ENCODE measurements around the gene SSBP2. TPM values are rescaled to one million over a fixed set of nuclear protein-coding genes. Genes with fewer than 3 reads are reported as not detected.

Gene SSBP2
- total RNA-seq, 2 donors from 2014 or later, result 10.0 to 20.9 TPM

DNA sequence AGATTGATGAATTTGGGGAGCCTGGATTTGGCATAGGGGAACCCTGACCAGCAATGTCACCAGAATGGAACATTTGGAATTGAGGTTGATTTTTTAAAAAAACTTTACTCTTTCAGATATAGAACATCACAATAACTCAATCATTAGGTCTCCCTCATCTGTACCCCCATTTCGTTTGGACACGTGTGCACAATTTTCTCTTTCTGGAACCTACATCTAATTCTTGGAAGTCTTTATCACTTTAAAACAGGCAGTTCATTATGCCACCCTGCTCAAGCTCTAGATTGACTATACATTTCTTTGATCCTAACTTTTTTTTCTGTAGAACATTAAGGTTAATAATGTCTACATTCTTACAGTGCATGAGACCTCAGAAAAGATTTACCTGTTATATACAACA is 3.7 kb upstream of the SSBP2 start:
- peaks cover 0 to 8% of the 10 kb centered on the region in 2 donors for H3K36me3 Mint-ChIP-seq
- peaks cover 0 to 3% of the 10 kb centered on the region in 2 donors for H3K9me3 Mint-ChIP-seq
- ATAC-seq (no peak), DNase-seq (ENCODE audit: low spot score in 2 of 2) (no peak)
- H3K27ac Mint-ChIP-seq, result no peak overlapping the region

DNA sequence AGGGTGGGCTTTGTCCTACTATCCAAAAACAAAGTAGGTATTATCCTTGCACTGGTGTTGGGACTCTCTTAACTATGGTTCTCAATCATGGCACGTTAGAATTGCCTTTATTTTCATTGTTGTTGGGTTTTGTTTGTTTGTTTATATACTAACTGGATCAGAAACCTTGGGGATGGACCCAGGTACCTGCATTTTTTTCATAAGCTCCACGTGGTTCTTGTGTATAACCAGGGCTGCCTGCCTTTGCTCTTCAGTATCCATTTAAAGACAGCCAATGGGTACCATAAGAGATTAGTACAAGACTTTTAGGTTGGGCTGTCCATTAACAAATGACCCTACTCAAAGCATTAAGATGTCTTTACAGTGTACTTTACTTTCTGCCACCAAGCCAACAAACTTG is 2.5 kb upstream of the SSBP2 start:
- no peaks in the 10 kb centered on the region for H3K9me3 Mint-ChIP-seq
- peaks cover 0 to 10% of the 10 kb centered on the region in 2 donors for H3K36me3 Mint-ChIP-seq
- no peak for DNase-seq (ENCODE audit: low spot score in 2 of 2)
- no peak for ATAC-seq
- no peak overlapping the region for H3K27ac Mint-ChIP-seq

DNA sequence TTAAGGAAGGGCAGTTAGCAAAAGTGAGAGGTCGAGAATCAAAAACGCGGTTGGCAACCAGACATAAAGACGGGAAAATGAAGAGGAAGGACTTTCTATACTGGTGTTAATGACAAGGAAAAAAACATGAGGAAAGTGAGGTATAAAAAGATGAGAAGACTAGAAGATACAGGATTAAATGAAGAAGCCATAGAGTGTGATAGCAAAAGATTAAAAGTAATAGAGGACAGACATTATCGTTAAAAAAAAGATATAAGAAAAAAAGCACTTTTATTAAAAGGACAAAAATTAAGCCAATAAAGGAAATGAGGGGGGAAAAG is 1.7 kb upstream of the SSBP2 start:
- H3K9me3 Mint-ChIP-seq, result no peaks in the 10 kb centered on the region
- ATAC-seq (no peak), DNase-seq (ENCODE audit: low spot score in 2 of 2) (no peak)
- no peak overlapping the region for H3K27ac Mint-ChIP-seq
- peaks cover 0 to 10% of the 10 kb centered on the region in 2 donors for H3K36me3 Mint-ChIP-seq

DNA sequence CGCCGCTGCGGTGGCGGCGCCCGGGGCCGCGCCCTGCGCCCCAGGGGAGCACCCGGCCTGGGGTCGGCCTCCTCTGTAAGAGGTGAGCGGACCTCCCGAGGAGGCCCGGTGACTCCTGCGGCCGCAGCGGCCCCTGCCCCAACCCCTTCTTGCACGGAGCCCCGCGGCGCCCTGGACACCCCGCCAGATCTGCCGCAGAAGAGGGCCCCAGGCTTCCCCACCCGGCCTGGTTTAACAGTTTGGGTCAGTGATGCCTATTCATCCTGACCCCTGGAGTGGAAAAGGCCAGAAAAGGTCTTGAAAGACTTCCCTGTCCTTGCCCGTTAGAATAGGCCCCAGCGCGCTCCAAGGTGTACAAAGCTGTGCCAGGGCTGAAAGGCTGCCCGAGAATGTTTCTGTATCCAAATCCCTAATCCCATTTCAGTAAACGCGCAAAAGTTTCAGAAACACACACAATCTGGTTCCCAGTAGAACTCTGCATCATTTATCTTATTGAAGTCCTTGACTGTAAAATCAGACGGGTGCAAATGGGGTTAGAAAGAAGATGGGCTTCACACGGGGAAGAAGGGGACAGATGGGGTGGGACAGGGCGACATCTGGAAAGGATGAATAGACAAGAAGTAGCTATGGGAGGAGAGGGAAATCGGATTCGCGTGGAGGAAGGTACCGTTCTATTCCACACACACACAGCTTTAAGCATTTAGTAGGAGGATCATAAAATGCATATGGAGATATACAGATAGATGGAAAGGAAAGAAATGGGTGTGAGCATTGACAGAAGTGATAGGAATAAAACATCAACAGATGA is 1.1 kb upstream of the SSBP2 start:
- Mint-ChIP-seq H3K9me3 (no peaks in the 10 kb centered on the region), H3K27ac (peak overlapping the region in 1 of 2 donors; percentile 90), H3K36me3 (peaks cover 0 to 10% of the 10 kb centered on the region in 2 donors)
- ATAC-seq, result no peak
- peak in 1 of 2 donors; percentile 12 for DNase-seq (ENCODE audit: low spot score in 2 of 2)

DNA sequence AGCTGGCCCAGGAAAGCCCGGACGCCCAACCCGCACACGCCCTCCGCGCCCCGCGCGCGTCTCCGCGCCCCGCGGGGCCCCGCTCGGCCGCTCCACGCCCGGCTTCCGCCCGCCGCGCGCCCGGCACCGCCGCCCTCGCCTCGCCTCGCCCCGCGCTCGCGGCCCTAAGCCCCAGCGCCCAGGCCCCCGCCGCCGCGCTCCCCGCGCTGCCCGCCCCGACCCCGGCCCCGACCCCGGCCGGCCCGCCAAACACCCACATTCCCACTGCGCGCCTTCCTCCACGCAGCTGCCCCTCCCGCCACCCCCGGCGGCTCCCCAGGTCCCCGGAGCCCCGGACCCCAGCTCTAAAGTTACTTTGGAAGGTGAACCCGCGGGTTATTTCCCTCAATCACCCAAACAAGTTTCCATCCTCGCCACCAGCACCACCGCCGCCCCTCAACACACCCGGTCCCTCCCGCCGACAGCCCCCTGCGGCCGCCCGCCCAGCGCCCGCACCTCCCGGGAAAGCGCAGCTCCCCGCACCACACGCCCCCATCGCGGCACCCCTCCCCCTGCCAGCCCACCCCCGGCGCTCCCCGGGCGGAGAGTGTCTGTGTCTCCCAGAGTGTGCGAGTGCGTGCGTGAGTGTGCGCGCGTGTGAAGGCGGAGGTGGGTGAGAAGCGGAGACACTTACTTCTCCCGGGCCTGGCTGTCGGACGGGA is 439 bp downstream of the SSBP2 start:
- peak in 1 of 2 donors; percentile 14 for DNase-seq (ENCODE audit: low spot score in 2 of 2)
- no peaks in the 10 kb centered on the region for H3K9me3 Mint-ChIP-seq
- ATAC-seq, result peak in 1 of 2 donors; percentile 12
- H3K27ac Mint-ChIP-seq, result peak overlapping the region; percentile 90 to 92
- H3K36me3 Mint-ChIP-seq, result peaks cover 0 to 10% of the 10 kb centered on the region in 2 donors

DNA sequence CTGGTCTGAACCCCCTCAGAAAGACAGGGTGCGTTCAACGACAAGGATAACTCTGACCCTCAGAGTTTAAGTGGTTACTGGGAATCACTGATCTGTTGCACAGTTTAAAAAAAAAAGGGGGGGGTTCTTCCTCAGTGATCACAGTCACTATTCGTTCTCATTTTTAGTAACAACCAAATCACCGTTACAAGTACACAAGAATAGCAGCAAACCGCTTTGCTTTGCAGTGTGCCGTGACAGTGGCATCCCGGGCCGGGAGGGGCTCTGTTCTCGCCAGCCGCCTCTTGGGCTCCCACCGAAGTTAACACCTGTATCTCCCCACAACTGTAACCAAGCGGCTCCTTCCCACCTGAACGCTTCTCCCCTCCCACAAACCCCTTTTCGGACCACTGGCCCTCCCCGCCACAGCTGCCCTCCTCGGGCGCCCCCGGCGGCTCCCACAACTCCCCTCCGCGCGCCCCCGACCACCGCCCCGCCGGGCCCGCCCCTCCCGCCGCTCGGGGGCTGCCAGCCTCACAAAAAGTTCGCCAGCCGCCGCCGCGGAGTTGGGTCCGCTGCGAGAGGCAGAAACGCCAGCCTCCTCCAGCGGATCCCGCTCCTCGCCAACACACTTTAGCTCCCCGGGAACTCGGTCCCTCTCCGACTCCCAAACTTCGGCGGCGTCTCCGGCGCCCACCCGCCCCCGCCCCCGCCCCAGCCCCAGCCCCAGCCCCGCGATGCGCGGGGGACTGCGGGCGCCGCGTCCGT is 1.2 kb downstream of the SSBP2 start:
- H3K36me3 Mint-ChIP-seq, result peaks cover 0 to 10% of the 10 kb centered on the region in 2 donors
- H3K9me3 Mint-ChIP-seq, result no peaks in the 10 kb centered on the region
- DNase-seq (ENCODE audit: low spot score in 2 of 2), result peak in 1 of 2 donors; percentile 52
- peak overlapping the region; percentile 87 to 95 for H3K27ac Mint-ChIP-seq
- ATAC-seq, result peak; percentile 8 to 18

DNA sequence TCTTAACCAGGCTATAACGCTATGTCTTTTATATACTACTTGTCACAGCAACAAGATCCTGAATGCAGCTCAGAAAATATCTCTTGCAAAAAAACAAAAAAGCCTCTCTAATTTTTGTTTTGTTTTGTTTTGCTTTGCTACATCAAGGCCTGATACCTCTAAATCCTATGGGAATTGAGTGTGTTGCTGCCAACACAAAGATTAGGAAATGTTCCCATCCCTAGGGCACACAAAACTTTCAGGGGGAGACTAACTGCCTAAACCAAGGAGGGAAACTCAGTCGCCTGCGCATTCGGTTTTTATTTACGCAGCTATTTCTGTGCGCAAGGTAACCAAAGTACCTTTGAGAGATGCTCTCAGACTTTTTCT is 1.7 kb downstream of the SSBP2 start:
- Mint-ChIP-seq H3K27ac (peak overlapping the region in 1 of 2 donors; percentile 87), H3K36me3 (peaks cover 0 to 10% of the 10 kb centered on the region in 2 donors), H3K9me3 (no peaks in the 10 kb centered on the region)
- ATAC-seq, result no peak
- DNase-seq (ENCODE audit: low spot score in 2 of 2), result no peak

DNA sequence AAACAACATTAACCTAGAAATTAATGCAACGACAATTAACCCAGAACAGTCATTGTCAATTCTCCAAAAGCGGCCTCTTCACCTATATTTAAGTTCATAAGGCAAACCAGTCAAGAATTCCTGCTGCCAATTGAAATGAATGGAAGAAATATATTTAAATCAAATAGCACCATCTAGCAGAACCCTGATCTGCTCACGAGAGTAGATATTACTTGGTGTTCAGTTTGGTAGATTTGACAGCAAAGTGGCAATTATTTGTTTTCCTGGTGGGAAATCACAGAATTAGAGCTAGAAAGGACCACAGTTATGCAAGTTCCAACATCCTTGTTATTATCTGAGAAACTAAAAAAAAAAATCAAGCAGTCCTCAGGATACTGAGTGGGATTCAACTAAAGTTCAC is 2.3 kb downstream of the SSBP2 start:
- Mint-ChIP-seq H3K9me3 (no peaks in the 10 kb centered on the region), H3K27ac (peak overlapping the region in 1 of 2 donors; percentile 87), H3K36me3 (peaks cover 0 to 10% of the 10 kb centered on the region in 2 donors)
- ATAC-seq (no peak), DNase-seq (ENCODE audit: low spot score in 2 of 2) (no peak)

DNA sequence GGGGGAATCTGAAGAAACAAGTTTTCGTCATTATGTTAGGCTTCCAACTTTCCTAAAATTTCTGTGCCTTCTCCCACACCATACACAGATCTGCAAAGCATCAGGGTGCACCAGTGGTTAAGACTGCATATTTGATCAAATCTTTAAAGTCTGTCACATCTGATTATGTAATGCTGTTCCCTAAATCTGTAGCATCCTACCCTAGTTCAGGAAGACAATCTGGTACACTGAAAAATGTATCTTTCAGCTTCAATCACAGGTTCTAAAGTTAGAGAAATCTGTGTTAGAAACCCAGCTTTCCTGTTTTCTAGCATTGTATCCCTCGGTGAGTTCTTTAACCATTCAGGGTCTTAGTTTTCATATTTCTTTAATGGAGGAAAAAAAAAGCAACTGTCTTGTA is 3.9 kb downstream of the SSBP2 start:
- ATAC-seq (no peak), DNase-seq (ENCODE audit: low spot score in 2 of 2) (no peak)
- H3K36me3 Mint-ChIP-seq, result peaks cover 0 to 7% of the 10 kb centered on the region in 2 donors
- H3K27ac Mint-ChIP-seq, result no peak overlapping the region
- H3K9me3 Mint-ChIP-seq, result no peaks in the 10 kb centered on the region

DNA sequence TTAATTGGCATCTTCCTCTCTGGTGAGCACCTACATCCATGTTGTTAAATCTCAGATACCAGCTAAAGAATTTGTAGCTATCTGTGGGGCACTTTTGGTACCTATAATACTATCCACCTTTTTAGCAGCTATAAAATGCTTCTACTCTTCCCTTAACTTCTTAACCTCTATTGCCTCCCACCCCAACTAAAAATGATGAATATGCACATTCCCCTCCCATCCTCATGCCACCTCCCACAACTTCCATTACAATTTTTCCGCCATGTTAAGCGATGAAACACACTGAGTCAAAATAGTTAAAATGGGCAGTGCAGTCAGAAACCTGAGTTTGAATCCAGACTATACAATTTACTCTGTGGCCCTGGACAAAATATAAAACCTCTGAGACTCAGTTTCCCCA is 10.1 kb downstream of the SSBP2 start:
- no peak for ATAC-seq
- peaks cover 0 to 6% of the 10 kb centered on the region in 2 donors for H3K36me3 Mint-ChIP-seq
- DNase-seq (ENCODE audit: low spot score in 2 of 2), result no peak

DNA sequence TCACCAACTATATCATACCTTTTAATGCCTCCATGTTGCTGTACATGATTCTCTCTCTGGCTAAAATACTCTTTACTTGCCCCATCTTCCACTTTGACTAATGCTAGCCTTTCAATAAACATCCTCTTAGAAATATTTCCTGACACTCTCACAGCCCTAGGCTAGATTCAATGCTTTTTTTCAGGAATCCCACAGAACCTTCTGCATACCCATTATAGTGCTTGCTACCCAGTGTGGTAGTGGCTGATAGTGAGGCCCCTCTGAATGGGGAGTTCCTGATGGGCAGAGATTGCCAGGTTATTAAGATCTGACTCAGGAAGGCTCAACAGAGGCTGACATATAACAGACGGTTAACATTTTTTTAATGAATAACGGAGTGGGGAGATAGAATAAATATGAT is 11.6 kb downstream of the SSBP2 start:
- H3K27ac Mint-ChIP-seq, result no peak overlapping the region
- no peak for DNase-seq (ENCODE audit: low spot score in 2 of 2)
- ATAC-seq, result no peak
- H3K36me3 Mint-ChIP-seq, result peaks cover 0 to 6% of the 10 kb centered on the region in 2 donors
- no peaks in the 10 kb centered on the region for H3K9me3 Mint-ChIP-seq

More for the DNA sequence above, 10.1 kb downstream of the SSBP2 start:
- no peak overlapping the region for H3K27ac Mint-ChIP-seq
- no peaks in the 10 kb centered on the region for H3K9me3 Mint-ChIP-seq

DNA sequence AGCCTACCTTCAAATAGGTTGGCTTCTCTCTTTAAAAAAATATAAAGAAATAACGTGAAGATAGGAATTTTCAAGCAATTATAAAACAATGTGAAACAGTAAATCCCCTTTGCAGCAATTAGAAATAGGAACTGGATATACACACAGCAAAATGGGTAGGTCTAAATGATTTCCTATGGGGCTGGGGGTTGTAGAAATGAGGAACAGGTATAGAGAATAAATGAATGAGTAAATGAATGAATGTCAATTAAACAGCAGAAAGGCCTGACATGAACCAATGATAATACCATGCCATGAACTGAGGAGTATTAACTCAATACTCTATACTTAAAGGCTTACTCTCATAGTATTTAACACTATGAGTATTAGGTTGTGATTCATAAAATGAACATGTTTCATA is 21.6 kb downstream of the SSBP2 start:
- no peak for ATAC-seq
- H3K27ac Mint-ChIP-seq, result no peak overlapping the region
- no peaks in the 10 kb centered on the region for H3K9me3 Mint-ChIP-seq
- no peaks in the 10 kb centered on the region for H3K36me3 Mint-ChIP-seq
- no peak for DNase-seq (ENCODE audit: low spot score in 2 of 2)

DNA sequence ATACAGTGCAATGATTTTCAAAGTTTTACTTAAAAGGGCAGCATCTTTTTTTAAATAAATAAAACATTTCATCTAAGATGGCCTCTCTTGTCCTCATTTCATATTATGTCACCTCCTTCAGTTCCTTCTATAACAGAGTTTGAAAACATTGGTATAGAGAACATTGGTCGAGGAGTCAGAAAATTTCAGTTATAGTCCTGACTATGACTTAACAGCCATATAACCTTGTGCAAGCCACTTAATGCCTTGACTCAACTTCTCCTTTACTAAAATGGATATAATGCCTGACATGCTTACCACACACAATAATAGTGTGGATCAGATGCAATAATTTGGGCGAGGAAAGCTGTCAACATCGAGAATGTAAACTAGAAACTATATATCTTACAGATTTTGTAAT is 22.6 kb downstream of the SSBP2 start:
- ATAC-seq (no peak), DNase-seq (ENCODE audit: low spot score in 2 of 2) (no peak)
- no peaks in the 10 kb centered on the region for H3K36me3 Mint-ChIP-seq
- H3K27ac Mint-ChIP-seq, result no peak overlapping the region
- no peaks in the 10 kb centered on the region for H3K9me3 Mint-ChIP-seq

DNA sequence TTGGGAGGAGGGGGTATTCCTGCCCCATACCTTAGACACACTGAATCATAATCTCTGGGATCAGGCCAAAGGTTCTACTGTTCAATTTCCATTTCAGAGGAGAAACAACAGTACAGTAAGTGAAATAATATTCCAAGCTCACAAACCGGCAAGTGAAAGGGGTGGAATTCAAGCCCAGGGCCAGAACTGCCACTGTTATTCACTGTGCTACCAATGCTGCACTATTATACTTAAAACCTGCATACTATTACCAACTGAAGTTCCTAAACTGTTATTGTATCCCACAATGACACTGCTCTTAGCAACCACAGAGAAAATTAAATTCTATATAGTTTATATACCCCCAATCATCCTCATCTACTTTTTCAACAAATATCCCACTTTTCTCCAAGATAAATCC is 24.6 kb downstream of the SSBP2 start:
- H3K27ac Mint-ChIP-seq, result no peak overlapping the region
- ATAC-seq (no peak), DNase-seq (ENCODE audit: low spot score in 2 of 2) (no peak)
- H3K36me3 Mint-ChIP-seq, result no peaks in the 10 kb centered on the region
- no peaks in the 10 kb centered on the region for H3K9me3 Mint-ChIP-seq

DNA sequence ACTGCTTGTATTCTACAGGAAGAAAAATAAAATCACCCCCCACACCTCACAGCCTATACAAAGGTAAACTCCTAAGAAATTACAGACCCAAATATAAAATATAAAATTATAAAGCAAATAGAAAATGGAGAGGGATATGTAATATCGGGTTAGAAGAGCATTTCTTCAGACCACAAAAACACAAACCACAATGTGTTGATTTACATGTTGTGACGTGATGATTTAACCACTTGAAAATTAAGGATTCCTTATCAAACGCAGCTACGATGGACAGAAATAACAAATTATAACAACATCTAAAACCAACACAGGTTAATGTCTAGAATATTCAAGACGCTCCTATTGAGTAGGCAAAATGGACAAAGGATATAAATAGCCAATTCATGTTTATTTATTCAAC is 26.3 kb downstream of the SSBP2 start:
- Mint-ChIP-seq H3K27ac (no peak overlapping the region), H3K9me3 (no peaks in the 10 kb centered on the region), H3K36me3 (no peaks in the 10 kb centered on the region)
- ATAC-seq (no peak), DNase-seq (ENCODE audit: low spot score in 2 of 2) (no peak)

DNA sequence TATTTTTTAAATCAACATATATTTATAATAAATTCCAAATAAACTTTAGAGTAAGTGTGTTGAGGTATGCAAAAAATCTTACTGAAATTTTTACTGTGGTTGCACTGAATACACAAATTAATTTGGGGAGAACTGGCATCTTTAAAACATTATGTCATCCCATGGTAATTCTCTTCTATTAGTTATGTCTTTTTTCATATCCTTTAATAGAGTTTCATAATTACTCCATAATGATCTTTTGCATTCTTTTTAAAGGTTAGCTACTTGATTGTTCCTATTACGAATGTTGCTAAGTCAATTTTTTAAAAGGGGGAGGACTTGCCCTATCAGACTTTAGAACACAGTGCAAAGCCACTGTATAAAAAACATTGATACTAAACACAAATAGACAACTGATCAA is 26.8 kb downstream of the SSBP2 start:
- H3K36me3 Mint-ChIP-seq, result no peaks in the 10 kb centered on the region
- ATAC-seq (no peak), DNase-seq (ENCODE audit: low spot score in 2 of 2) (no peak)
- no peaks in the 10 kb centered on the region for H3K9me3 Mint-ChIP-seq
- H3K27ac Mint-ChIP-seq, result no peak overlapping the region

DNA sequence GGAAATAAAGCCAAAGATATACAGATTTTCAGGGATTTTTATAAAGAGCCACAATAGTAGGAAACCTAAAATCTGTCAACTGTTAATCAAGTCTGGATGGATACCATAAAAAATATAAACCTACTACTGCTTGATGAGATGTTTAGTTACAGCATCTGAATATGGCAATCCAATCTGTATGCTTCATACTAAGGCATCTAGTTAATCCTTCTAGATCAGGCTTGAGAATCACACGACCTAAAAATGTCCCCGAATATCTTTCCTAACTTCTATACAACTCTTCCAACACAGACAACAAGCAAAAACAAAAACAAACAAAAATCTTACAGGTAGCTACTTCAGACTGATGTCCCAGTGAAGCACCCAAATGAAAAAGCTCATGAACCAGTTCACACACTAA is 29.8 kb downstream of the SSBP2 start:
- no peak for DNase-seq (ENCODE audit: low spot score in 2 of 2)
- no peaks in the 10 kb centered on the region for H3K36me3 Mint-ChIP-seq
- peak overlapping the region in 1 of 2 donors; percentile 31 for H3K27ac Mint-ChIP-seq

More for the DNA sequence above, 29.8 kb downstream of the SSBP2 start:
- no peak for ATAC-seq
- H3K9me3 Mint-ChIP-seq, result no peaks in the 10 kb centered on the region
